Endothelial cell of umbilical vein (primary cell): ENCODE measurements around the gene DCUN1D2. TPM values are rescaled to one million over a fixed set of nuclear protein-coding genes. Genes with fewer than 3 reads are reported as not detected.

ENCODE experiments used
- BruUV-seq: library from RNA; stranded (reverse); fragments of 400-500 nt; replicated peaks from 2 replicates; lab custom pipeline; 2021; lab: Mats Ljungman, UMichigan
- CTCF ChIA-PET: fragments of 300-600, 350-600 bp; sonication (Branson Sonifier 250); formaldehyde crosslinking; loops from one replicate; lab custom pipeline; 2021; ENCODE audit warnings: antibody characterized with exemption, inconsistent platforms; lab: Charles Lee
- POLR2A ChIA-PET: fragments of 300-600, 350-600 bp; sonication (Branson Sonifier 250); formaldehyde crosslinking; loops from one replicate; lab custom pipeline; 2021; ENCODE audit warnings: antibody characterized with exemption, inconsistent platforms; lab: Charles Lee
- DNase-seq: peaks from one replicate; pipeline ENCODE4 v3.0.0-alpha.2; 2011; ENCODE audit warnings: low read depth, low spot score
- FAIRE-seq: peaks from 2 replicates; lab custom pipeline; 2011; peaks lifted over from hg19 to GRCh38; lab: Jason Lieb, UNC
- H2AFZ ChIP-seq: 2 replicates; pipeline ENCODE4 v1.6.0; 2012; ENCODE audit warnings: low read depth, low read length, control low read depth, inconsistent platforms
- H3K27ac ChIP-seq: 2 replicates; pipeline ENCODE4 v1.5.1; 2011; ENCODE audit warnings: low read depth, mild to moderate bottlenecking, control low read depth, low read length, moderate library complexity; ENCODE audit not compliant: insufficient read depth
- H3K27me3 ChIP-seq, 2 experiments: 2 replicates each; pipeline versions ENCODE4 v1.6.0 to v1.6.1; 2011; ENCODE audit warnings: low read length in 2 of 2, mixed read lengths in 1 of 2; ENCODE audit not compliant: control insufficient read depth in 2 of 2, insufficient read depth in 2 of 2
- H3K36me3 ChIP-seq, 2 experiments: 2 replicates in 1 of 2; 3 replicates in 1 of 2; pipeline ENCODE4 v1.5.1; 2011; ENCODE audit warnings: low read length in 2 of 2, mild to moderate bottlenecking in 1 of 2, moderate library complexity in 1 of 2; ENCODE audit not compliant: control insufficient read depth in 2 of 2, insufficient read depth in 2 of 2; ENCODE audit errors: extremely low read depth in 1 of 2
- H3K4me1 ChIP-seq: 3 replicates; pipeline ENCODE4 v1.5.1; 2011; ENCODE audit warnings: mild to moderate bottlenecking, low read length; ENCODE audit not compliant: control insufficient read depth, insufficient read depth; ENCODE audit errors: extremely low read depth
- H3K4me2 ChIP-seq: 2 replicates; pipeline ENCODE4 v1.6.1; 2011; ENCODE audit warnings: low read length, control low read depth, mixed read lengths; ENCODE audit not compliant: insufficient read depth
- H3K4me3 ChIP-seq, 3 experiments: fragments of 200-600 bp in 1 of 3; sonication (generic), shearing (Covaris generic) in 1 of 3; replicated peaks in 1 of 3; 2 replicates each; pipeline ENCODE4 v1.5.1; 2011 to 2016; ENCODE audit warnings: control low read depth in 3 of 3, low read length in 3 of 3, mild to moderate bottlenecking in 2 of 3, inconsistent platforms in 1 of 3, low read depth in 1 of 3, moderate library complexity in 1 of 3; ENCODE audit not compliant: insufficient read depth in 1 of 3
- H3K79me2 ChIP-seq: 2 replicates; pipeline ENCODE4 v1.6.0; 2012; ENCODE audit warnings: low read length, inconsistent platforms; ENCODE audit not compliant: control insufficient read depth, insufficient read depth
- H3K9ac ChIP-seq: replicated peaks from 2 replicates; pipeline ENCODE3; 2011; ENCODE audit warnings: low read length, control low read depth; ENCODE audit not compliant: insufficient read depth; ENCODE audit errors: extremely low read depth
- H3K9me1 ChIP-seq: replicated peaks from 3 replicates; pipeline ENCODE4 v1.6.0; 2011; ENCODE audit warnings: mild to moderate bottlenecking, low read length; ENCODE audit not compliant: control insufficient read depth, insufficient read depth; ENCODE audit errors: extremely low read depth
- H3K9me3 ChIP-seq: replicated peaks from 2 replicates; pipeline ENCODE4 v1.5.1; 2012; ENCODE audit warnings: low read length, inconsistent platforms; ENCODE audit not compliant: control insufficient read depth, insufficient read depth
- H4K20me1 ChIP-seq: replicated peaks from 2 replicates; pipeline ENCODE3; 2011; ENCODE audit warnings: mild to moderate bottlenecking, low read length; ENCODE audit not compliant: control insufficient read depth, insufficient read depth; ENCODE audit errors: extremely low read depth
- EZH2 ChIP-seq: IDR thresholded peaks from 2 replicates; pipeline ENCODE4 v1.6.1; 2012; ENCODE audit warnings: borderline replicate concordance, low read depth, mild to moderate bottlenecking, moderate library complexity, low read length, inconsistent platforms; ENCODE audit not compliant: severe bottlenecking
- FOS ChIP-seq: IDR thresholded peaks from 2 replicates; pipeline ENCODE4 v1.6.1; 2011; ENCODE audit warnings: mild to moderate bottlenecking, low read length, moderate library complexity, borderline replicate concordance; ENCODE audit not compliant: insufficient read depth
- GATA2 ChIP-seq: IDR thresholded peaks from 2 replicates; pipeline ENCODE4 v1.7.0; 2011; ENCODE audit warnings: low read depth, mild to moderate bottlenecking, moderate library complexity, mixed read lengths, low read length; ENCODE audit not compliant: insufficient read length, insufficient read depth
- JUN ChIP-seq: IDR thresholded peaks from 2 replicates; pipeline ENCODE4 v1.6.1; 2011; ENCODE audit warnings: borderline replicate concordance, low read depth; ENCODE audit not compliant: insufficient read length, insufficient read depth
- MYC ChIP-seq: IDR thresholded peaks from one replicate; pipeline ENCODE4 v1.6.1; 2011; ENCODE audit warnings: mild to moderate bottlenecking, low read depth, low read length
- POLR2A ChIP-seq: IDR thresholded peaks from 2 replicates; pipeline ENCODE4 v1.6.1; 2012; ENCODE audit warnings: low read depth, mild to moderate bottlenecking, control low read depth, low read length
- POLR2AphosphoS5 ChIP-seq: IDR thresholded peaks from 2 replicates; pipeline ENCODE4 v1.6.1; 2012; ENCODE audit warnings: low read depth, mild to moderate bottlenecking, control low read depth, low read length, moderate library complexity; ENCODE audit not compliant: insufficient read depth
- dilution Hi-C: fragments of 300-500 bp; cut with MboI; formaldehyde crosslinking; loops from one replicate; pipeline ENCODE4 v1.15.0; 2019; ENCODE audit warnings: low sequenced_read_pairs; ENCODE audit not compliant: extremely low pct_ligation_motif_present
- intact Hi-C: fragments of 100-400 bp; cut with micrococcal nuclease; formaldehyde crosslinking; loops from one replicate; pipeline ENCODE4 v1.10.0; 2022
- polyA plus RNA-seq, 4 experiments: library from polyadenylated mRNA; depleted of rRNA in 3 of 4; stranded (reverse) in 3 of 4; unstranded in 1 of 4; fragments of >200 nt; gene quantifications; 2 replicates each; pipeline versions ENCODE4 v1.2.1 to v1.2.3, GENCODE V29; 2011 to 2012; ENCODE audit warnings: missing spikeins in 1 of 4
- total RNA-seq: library from RNA; stranded (reverse); gene quantifications from 2 replicates; pipeline ENCODE4 v1.2.3, GENCODE V29; 2021
- TF ChIP-seq, protein P1 (sequence below): IDR thresholded peaks from 2 replicates; pipeline ENCODE4 v1.6.1; 2011; ENCODE audit not compliant: insufficient read depth, insufficient read length
- TF ChIP-seq, protein P2 (sequence below), 2 donors: IDR thresholded peaks; 1 replicate in 1 of 2; 2 replicates in 1 of 2; pipeline ENCODE4 v1.5.1; 2011; ENCODE audit warnings: low read length in 2 of 2, mild to moderate bottlenecking in 2 of 2, moderate library complexity in 2 of 2, control low read depth in 1 of 2, inconsistent platforms in 1 of 2, low read depth in 1 of 2; ENCODE audit not compliant: insufficient read depth in 1 of 2; ENCODE audit errors: extremely low read depth in 1 of 2

The DCUN1D2 gene
- total and polyA plus RNA-seq, 2 donors (not counting 3 experiments of a cell fraction or from before 2014, with no cell fraction given), result 10.5 to 24.9 TPM

DNA sequence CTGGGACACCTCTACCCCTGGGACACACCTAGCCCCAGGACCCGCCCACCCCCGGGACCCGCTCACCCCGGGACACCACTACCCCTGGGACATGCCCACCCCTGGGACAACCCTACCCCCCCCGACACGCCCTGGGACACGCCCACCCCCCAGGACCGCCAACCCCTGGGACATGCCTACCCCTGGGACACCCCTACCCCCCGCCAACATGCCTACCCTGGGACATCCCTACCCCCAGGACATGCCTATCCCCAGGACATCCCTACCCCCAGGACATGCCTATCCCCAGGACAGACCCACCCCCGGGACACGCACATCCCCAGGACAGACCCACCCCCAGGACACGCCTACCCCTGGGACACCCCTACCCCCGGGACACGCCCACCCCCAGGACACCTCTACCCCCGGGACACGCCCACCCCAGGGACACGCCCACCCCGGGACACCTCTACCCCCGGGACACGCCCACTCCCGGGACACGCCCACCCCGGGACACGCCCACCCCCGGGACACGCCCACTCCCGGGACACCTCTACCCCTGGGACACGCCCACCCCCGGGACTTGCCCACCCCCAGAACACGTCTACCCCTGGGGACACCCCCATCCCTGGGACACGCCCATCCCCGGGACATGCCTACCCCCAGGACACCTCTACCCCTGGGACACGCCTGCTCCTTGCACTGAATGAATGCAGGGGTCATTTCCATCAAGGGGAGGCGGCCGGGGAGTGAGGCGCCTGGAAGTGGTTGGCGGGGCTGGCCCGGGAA lies 69.5 kb downstream of the DCUN1D2 start:
- H3K9ac ChIP-seq, result no peak overlapping the region
- FAIRE-seq (no peak), DNase-seq (no peak)
- H4K20me1 ChIP-seq, result no peaks in the 10 kb centered on the region
- H3K27me3 ChIP-seq, result no peaks in the 10 kb centered on the region
- H2AFZ ChIP-seq, result no peak overlapping the region
- ChIA-PET CTCF (no interaction called here), POLR2A (no interaction called here)
- no TSS peak for BruUV-seq
- H3K36me3 ChIP-seq, result no peaks in the 10 kb centered on the region
- TF ChIP-seq, protein P1, sequence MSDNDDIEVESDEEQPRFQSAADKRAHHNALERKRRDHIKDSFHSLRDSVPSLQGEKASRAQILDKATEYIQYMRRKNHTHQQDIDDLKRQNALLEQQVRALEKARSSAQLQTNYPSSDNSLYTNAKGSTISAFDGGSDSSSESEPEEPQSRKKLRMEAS, result no peak
- TF ChIP-seq POLR2AphosphoS5 (no peak), JUN (no peak), POLR2A (no peak), MYC (no peak), GATA2 (no peak)
- intact Hi-C loops, result no loop called here
- dilution Hi-C loops, result no loop called here
- H3K9me1 ChIP-seq, result no peaks in the 10 kb centered on the region
- H3K27ac ChIP-seq, result no peak overlapping the region
- no peaks in the 10 kb centered on the region for H3K79me2 ChIP-seq
- no peaks in the 10 kb centered on the region for H3K4me1 ChIP-seq
- no peak overlapping the region for H3K4me3 ChIP-seq
- H3K4me2 ChIP-seq, result no peak overlapping the region
- no peaks in the 10 kb centered on the region for H3K9me3 ChIP-seq

DNA sequence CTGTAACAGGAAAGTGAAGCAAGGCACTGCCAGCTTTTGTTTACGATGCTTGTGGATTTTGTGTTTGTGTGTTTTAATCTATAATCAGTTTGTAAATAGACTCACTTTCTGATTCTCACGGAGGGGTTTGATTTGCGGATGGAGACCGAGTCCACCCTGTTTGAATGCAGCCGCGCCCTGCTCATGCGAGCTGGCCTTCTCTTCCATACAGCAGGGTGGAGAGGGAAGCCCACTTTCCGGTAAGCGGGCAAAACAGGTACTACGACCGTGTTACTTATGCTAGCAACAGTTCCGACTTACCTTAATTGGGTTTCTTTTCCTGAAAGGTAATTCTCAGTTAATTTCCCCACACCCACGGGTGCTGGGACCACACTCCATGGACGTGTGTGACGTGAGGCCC lies 70.3 kb downstream of the DCUN1D2 start:
- Histone ChIP-seq H3K9ac (no peak overlapping the region), H3K79me2 (no peaks in the 10 kb centered on the region), H3K4me3 (no peak overlapping the region), H4K20me1 (no peaks in the 10 kb centered on the region), H3K4me2 (no peak overlapping the region), H3K9me3 (no peaks in the 10 kb centered on the region), H3K9me1 (no peaks in the 10 kb centered on the region), H3K27me3 (no peaks in the 10 kb centered on the region), H3K27ac (no peak overlapping the region), H2AFZ (no peak overlapping the region), H3K36me3 (no peaks in the 10 kb centered on the region), H3K4me1 (no peaks in the 10 kb centered on the region)
- dilution Hi-C loops, result no loop called here
- intact Hi-C loops, result no loop called here
- ChIA-PET CTCF (no interaction called here), POLR2A (no interaction called here)
- no peak for DNase-seq
- FAIRE-seq, result no peak
- no TSS peak for BruUV-seq
- TF ChIP-seq MYC, result no peak
- no peak for TF ChIP-seq JUN
- TF ChIP-seq POLR2A, result no peak
- TF ChIP-seq FOS, result no peak
- TF ChIP-seq, protein P1, result no peak
- TF ChIP-seq POLR2AphosphoS5, result no peak
- TF ChIP-seq, protein P2, sequence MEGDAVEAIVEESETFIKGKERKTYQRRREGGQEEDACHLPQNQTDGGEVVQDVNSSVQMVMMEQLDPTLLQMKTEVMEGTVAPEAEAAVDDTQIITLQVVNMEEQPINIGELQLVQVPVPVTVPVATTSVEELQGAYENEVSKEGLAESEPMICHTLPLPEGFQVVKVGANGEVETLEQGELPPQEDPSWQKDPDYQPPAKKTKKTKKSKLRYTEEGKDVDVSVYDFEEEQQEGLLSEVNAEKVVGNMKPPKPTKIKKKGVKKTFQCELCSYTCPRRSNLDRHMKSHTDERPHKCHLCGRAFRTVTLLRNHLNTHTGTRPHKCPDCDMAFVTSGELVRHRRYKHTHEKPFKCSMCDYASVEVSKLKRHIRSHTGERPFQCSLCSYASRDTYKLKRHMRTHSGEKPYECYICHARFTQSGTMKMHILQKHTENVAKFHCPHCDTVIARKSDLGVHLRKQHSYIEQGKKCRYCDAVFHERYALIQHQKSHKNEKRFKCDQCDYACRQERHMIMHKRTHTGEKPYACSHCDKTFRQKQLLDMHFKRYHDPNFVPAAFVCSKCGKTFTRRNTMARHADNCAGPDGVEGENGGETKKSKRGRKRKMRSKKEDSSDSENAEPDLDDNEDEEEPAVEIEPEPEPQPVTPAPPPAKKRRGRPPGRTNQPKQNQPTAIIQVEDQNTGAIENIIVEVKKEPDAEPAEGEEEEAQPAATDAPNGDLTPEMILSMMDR (IDR thresholded peaks at IDR 0.05; ENCODE audit: extremely low read depth in 1 of 2, insufficient read depth in 1 of 2, low read depth in 1 of 2, low read length in 2 of 2), result no peak
- TF ChIP-seq EZH2, result no peak
- TF ChIP-seq GATA2, result no peak
